Measurements from ENCODE around the gene MOCOS. TPM values are rescaled to one million over a fixed set of nuclear protein-coding genes. Genes with fewer than 3 reads are reported as not detected.

MOCOS gene
- total and polyA plus RNA-seq, 2 of the 13 experiments (the other 11 are each of a cell fraction or from before 2014, with no cell fraction given): 7.7 to 15.4 TPM

- TF ChIP-seq MTA3 (CRISPR knock-in tag; IDR thresholded peaks at IDR 0.05): no peak
- TF ChIP-seq ARNT (IDR thresholded peaks at IDR 0.05): no peak
- no peak for TF ChIP-seq NFAT5 (CRISPR knock-in tag; IDR thresholded peaks at IDR 0.05)
- no peak for TF ChIP-seq REPIN1 (CRISPR knock-in tag; IDR thresholded peaks at IDR 0.05; ENCODE audit: borderline replicate concordance, low read depth)
- no peak; the same call in 1 of the 2 replicates for TF ChIP-seq BATF2 (CRISPR knock-in tag; IDR thresholded peaks at IDR 0.05)
- no peak for TF ChIP-seq EZH2 (conservative IDR thresholded peaks at IDR 0.05; ENCODE audit: low read depth, low read length)
- TF ChIP-seq THYN1 (CRISPR knock-in tag; IDR thresholded peaks at IDR 0.05; ENCODE audit: borderline replicate concordance, low read depth): no peak
- no peak for TF ChIP-seq ZNF607 (CRISPR knock-in tag; IDR thresholded peaks at IDR 0.05; ENCODE audit: borderline replicate concordance)
- TF ChIP-seq ZBTB38 (CRISPR knock-in tag; IDR thresholded peaks at IDR 0.05): 0 out of 2 replicates have a peak, but pooled peaks have one; percentile 1
- 0 out of 2 replicates have a peak, but pooled peaks have one; percentile 13 for TF ChIP-seq PCBP1 (IDR thresholded peaks at IDR 0.05; ENCODE audit: borderline replicate concordance, low read depth, low read length)
- TF ChIP-seq BRCA1 (CRISPR knock-in tag; IDR thresholded peaks at IDR 0.05): no peak
- no peak for TF ChIP-seq PAX8 (CRISPR knock-in tag; IDR thresholded peaks at IDR 0.05; ENCODE audit: borderline replicate concordance)
- TF ChIP-seq ELF1 (CRISPR knock-in tag; IDR thresholded peaks at IDR 0.05): no peak
- no peak for TF ChIP-seq HOXA9 (CRISPR knock-in tag; IDR thresholded peaks at IDR 0.05; ENCODE audit: borderline replicate concordance)
- no peak for TF ChIP-seq ZNF333 (CRISPR knock-in tag; IDR thresholded peaks at IDR 0.05; ENCODE audit: borderline replicate concordance)
- no peak for TF ChIP-seq JUN (CRISPR knock-in tag; IDR thresholded peaks at IDR 0.05)
- TF ChIP-seq MXD1 (CRISPR knock-in tag; IDR thresholded peaks at IDR 0.05): peak; percentile 22; the same call in 1 of the 2 replicates
- no peak for TF ChIP-seq KLF12 (CRISPR knock-in tag; IDR thresholded peaks at IDR 0.05; ENCODE audit: borderline replicate concordance)
- TF ChIP-seq ZNF674 (CRISPR knock-in tag; IDR thresholded peaks at IDR 0.05; ENCODE audit: low read depth): no peak
- TF ChIP-seq ZNF354B (CRISPR knock-in tag; IDR thresholded peaks at IDR 0.05): no peak
- no peak for TF ChIP-seq ZNF317 (CRISPR knock-in tag; IDR thresholded peaks at IDR 0.05)
- no peak; the same call in 1 of the 2 replicates for TF ChIP-seq ZNF614 (CRISPR knock-in tag; IDR thresholded peaks at IDR 0.05; ENCODE audit: borderline replicate concordance)
- TF ChIP-seq ZNF253 (CRISPR knock-in tag; IDR thresholded peaks at IDR 0.05; ENCODE audit: borderline replicate concordance): no peak
- TF ChIP-seq RBAK (CRISPR knock-in tag; IDR thresholded peaks at IDR 0.05): no peak
- TF ChIP-seq CC2D1A (CRISPR knock-in tag; IDR thresholded peaks at IDR 0.05): no peak
Observed at GRCh38 chr18:36186461-36187192, 670 bp upstream of the MOCOS start (continued).
